ENCODE data around the gene DUSP10.

DUSP10 gene

GRCh38 chr1:221711656-221712055 lies 30.2 kb downstream of the DUSP10 start:
- no peak for DNase-seq

DNA sequence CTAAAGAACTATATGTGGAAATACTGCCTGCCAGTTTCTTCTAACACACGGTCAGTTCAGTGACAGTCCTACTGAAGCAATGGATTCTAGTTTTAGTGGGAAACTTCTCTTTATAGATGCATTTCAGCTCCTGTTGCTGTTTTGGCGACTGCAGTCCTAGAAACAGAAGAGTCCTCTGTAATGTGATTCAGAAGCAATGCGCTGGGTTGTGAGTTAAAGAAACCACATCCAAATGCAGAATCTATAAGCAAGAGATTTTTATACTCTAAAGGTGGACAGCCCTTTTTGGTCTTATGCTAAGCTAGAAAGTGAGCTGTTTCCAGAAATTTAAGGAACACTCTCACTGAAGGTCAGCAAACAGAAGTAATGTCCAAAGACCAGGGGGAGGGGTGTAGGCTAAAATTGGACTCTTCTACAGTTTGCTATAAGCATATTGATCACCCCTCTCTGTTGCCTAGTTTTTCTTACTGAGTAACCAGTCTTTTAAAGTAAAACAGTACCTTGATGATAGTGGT lies 30.8 kb downstream of the DUSP10 start:
- no peak for DNase-seq

- DNase-seq: no peak
These were observed 32.0 kb downstream of the DUSP10 start for GRCh38 chr1:221709854-221710253.

DNA sequence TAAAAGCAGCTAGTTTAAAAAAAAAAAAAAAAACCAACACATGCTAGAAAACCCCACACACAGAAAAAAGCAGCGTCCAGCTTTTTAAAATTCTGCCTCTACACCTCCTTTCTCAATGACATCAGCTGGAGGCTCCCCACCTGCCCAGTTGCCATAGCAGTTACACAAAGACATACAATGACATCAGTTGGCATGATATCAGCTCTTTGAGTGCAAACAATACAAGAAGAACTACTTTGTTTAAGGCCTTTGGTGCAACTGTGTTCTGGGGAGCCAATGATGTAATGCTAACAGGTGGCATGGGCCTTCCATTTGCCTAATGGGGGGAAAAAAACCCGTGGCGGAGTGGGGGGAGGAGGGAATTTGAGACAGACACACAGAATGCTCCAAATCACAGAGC lies 32.9 kb downstream of the DUSP10 start:
- peak; percentile 80 for DNase-seq

- peak; percentile 66 for DNase-seq
These were observed 33.8 kb downstream of the DUSP10 start for GRCh38 chr1:221708076-221708571.

- no peak for DNase-seq
These were observed 34.9 kb downstream of the DUSP10 start for GRCh38 chr1:221706876-221707582.

- no peak for DNase-seq
These were observed 35.7 kb downstream of the DUSP10 start for GRCh38 chr1:221706191-221706590.

DNA sequence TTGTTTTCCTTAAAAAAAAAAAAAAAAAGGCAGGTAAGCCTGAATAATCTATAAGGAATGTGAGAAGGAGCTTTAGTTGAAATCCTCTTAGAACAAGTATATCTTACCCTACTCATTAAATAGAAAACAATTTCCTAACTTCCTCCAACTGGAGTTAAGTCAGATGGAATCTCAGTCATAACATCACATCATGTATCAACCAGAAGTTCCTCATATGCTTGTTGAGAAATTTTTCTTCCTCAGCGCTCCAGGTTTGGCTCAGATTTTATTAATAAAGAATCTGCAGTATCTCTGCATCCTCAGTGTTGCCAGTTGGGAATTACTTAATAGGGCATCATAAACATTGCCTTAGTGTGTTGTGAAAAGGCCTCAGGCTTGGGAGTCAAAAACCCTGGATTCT lies 37.6 kb downstream of the DUSP10 start:
- no peak for DNase-seq

- DNase-seq: no peak
These were observed 40.2 kb downstream of the DUSP10 start for GRCh38 chr1:221701570-221702186.

GRCh38 chr1:221700948-221701347 lies 40.9 kb downstream of the DUSP10 start:
- DNase-seq: no peak

DNA sequence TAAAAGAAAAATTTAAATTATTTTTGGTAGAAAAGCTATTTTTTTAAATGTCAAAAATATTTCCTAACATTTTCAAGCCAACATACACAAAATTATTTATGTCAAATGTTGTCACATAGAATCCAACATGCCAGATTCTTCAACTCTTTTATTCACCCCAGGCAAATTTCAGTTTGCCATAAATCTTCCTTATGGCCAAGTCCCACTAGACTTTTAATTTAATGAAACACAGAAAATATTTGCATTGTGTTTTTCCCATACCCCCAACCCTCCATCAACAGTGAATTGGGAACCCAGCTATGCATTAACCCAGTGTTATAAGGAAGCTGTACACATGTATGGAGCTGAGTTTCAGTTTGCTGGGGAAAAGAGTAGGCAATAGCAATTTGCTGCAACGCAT lies 41.4 kb downstream of the DUSP10 start:
- DNase-seq: no peak

DNA sequence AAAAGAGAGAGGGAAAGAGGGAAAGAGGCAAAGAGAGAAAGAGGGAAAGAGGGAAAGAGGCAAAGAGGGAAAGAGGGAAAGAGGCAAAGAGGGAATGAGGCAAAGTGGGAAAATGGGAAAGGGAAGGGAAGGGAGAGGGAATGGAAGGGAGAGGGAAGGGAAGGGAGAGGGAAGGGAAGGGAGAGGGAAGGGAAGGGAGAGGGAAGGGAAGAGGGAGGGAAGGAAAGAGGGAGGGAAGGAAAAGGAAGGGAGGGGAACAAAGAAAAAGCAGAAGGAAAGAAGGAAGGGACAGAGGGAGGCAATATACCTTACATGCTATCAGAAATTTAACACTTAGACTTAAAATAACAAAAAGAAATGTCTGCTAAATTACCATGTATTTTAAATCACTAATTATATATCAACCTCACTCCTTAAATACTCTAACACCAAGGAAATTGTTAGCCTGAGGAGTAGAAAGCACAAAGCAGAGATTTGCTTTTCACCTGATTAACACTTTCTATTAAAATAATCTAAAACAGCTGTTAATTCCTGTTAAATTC lies 41.8 kb downstream of the DUSP10 start:
- DNase-seq: no peak

- DNase-seq: no peak
These were observed 42.3 kb downstream of the DUSP10 start for GRCh38 chr1:221699577-221699976.

- no peak for DNase-seq
These were observed 43.1 kb downstream of the DUSP10 start for GRCh38 chr1:221698579-221699349.

DNA sequence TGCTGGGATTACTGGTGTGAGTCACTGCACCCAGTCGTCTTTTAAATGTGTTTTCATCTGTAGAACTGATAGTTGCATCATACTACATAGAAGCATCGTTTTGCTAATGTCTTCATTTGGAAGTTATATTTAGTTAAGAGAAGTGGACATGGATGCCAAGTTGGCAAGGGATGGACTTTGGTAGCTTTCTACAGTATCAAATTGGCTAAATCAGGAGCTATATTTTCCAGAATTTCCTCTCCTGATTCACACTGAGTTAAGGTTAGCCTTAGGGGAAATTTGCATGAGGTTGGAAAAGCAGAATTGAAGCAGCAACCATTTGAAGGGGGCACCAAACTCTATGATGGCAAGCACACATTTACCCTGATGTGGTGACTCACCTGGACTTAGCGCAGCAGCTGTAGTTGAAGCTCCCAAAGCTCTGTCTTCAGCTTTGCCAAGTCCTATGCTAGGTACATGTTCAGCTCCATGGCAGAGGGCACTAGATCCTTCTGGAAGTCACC lies 43.9 kb downstream of the DUSP10 start:
- no peak for DNase-seq

- DNase-seq: no peak
These were observed 45.0 kb downstream of the DUSP10 start for GRCh38 chr1:221696718-221697461.

DNA sequence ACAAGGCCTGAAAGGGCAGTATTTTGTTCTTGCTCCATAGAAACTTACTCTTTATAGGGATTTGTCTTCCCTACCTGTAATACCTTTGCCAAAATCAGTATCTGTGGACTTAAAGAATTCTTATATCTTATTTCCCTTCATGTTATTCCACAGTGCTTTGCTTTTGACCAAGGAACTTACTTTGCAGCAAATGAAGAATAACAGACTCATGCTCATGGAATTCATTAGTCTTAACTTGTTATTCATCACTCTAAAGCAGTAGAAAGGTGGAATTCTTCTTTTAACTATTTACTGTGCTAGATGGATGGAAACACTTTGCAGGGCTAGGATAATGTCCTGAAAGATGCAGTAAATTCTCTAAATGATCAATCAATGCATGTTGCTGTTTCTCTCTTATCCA lies 45.9 kb downstream of the DUSP10 start:
- no peak for DNase-seq

DNA sequence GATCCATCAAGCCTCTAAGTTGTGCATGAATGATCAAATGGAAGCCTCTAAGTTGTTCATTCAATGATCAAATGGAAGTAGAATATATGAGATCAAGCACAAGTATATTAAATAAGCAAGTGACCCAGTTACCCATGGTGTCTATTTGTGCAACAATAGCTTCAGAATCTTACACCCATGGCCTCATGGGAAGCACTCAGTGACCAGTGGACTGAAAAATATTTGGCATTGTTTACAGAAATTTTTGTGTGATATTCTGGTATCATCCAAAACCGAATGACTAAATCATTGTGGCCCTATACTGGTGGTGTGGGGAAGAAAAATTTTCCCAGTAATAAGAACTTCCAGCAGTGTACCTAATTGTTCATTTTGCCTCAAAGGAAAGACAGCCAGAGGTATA lies 46.6 kb downstream of the DUSP10 start:
- DNase-seq: no peak

DNA sequence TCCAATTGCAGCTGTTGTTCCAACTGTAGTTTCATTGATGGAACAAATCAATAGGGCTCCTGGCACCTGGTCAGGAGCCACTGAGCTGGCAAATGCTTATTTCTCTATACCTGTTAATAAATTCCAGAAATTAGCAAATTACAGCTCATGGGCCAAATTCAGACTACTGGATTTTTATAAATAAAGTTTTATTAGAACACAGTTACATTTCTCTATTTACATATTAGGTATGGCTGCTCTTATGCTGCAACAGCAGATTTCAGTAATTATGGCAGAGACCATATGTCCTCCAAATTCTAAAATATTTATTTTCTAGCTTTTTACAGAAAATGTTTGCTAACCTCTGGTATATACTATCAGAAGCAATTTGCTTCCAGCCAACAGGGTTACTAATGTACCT lies 47.8 kb downstream of the DUSP10 start:
- DNase-seq: no peak

DNA sequence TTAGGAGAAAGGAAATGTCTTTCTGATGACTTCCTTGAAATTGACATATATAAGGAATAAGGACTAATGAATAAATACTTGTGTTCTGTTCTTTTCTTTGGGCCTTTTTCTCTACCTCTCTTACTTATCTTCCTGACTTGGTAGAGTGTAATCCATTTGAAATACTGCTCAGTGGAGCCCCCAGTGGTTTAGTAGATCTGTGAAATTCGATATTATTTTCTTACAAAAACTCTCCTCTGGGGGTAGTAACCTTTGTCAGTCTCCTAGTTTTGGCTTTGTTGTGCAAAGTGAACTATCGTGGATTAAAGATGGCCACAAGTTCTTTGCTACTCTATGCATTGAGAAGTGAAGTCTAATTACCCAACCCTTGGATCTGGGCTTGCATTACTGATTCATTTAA lies 48.8 kb downstream of the DUSP10 start:
- DNase-seq: no peak

DNA sequence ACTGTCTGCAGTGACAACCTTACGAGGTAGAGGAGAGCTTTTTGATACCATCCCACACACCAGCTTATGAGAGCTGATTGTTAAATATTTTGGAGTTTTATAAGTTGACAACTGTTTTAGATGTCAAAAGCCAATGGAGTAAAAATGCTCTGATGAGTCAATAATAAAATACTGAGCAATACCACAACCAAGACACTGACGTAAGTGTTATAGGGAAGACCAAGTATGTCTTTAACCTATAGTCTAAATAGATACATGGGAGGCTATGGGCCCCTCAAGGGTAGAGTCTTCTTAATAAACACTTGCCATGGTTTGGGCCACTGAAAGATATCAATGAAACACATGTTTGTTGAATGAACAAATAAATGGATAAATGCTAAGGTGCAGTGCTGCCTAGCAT lies 49.2 kb downstream of the DUSP10 start:
- DNase-seq: no peak

GRCh38 chr1:221691261-221691660 lies 50.6 kb downstream of the DUSP10 start:
- no peak for DNase-seq
